Neural cell (in vitro differentiated cells): Measurements from ENCODE around the gene PDGFB. TPM values are rescaled to one million over a fixed set of nuclear protein-coding genes. Genes with fewer than 3 reads are reported as not detected.

Source experiments
- H2AFZ ChIP-seq: fragments of 200-600, 300-800 bp; sonication (generic), shearing (Covaris generic); 2 replicates; pipeline ENCODE4 v1.6.0; 2014; ENCODE audit warnings: low read depth, mild to moderate bottlenecking, antibody characterized with exemption, low read length, moderate library complexity
- H3F3A ChIP-seq: fragments of 200-600 bp; shearing (Covaris generic); 2 replicates; pipeline ENCODE4 v1.6.1; 2016; ENCODE audit warnings: mild to moderate bottlenecking, moderate library complexity, mixed read lengths, antibody characterized with exemption, low read length; ENCODE audit not compliant: insufficient read depth, poor library complexity, severe bottlenecking
- H3K27ac ChIP-seq: fragments of 200-600, 300-800 bp; sonication (generic), shearing (Covaris generic); 2 replicates; pipeline ENCODE4 v1.5.1; 2014; ENCODE audit warnings: mild to moderate bottlenecking, low read length, moderate library complexity
- H3K27me3 ChIP-seq: fragments of 300-800, 200-600 bp; sonication (generic), shearing (Covaris generic); 2 replicates; pipeline ENCODE4 v1.6.0; 2014; ENCODE audit warnings: mild to moderate bottlenecking, low read depth, low read length, moderate library complexity; ENCODE audit not compliant: insufficient read depth
- H3K36me3 ChIP-seq: fragments of 300-800, 200-600 bp; sonication (generic), shearing (Covaris generic); 2 replicates; pipeline ENCODE4 v1.5.1; 2014; ENCODE audit warnings: mild to moderate bottlenecking, antibody characterized with exemption, low read length, moderate library complexity; ENCODE audit not compliant: insufficient read depth
- H3K4me2 ChIP-seq: fragments of 300-800, 200-600 bp; sonication (generic), shearing (Covaris generic); 2 replicates; pipeline ENCODE4 v1.6.0; 2014; ENCODE audit warnings: mild to moderate bottlenecking, low read length
- H3K4me3 ChIP-seq: fragments of 300-800, 200-600 bp; sonication (generic), shearing (Covaris generic); 2 replicates; pipeline ENCODE4 v1.5.1; 2014; ENCODE audit warnings: mild to moderate bottlenecking, low read length, moderate library complexity
- H3K79me2 ChIP-seq: fragments of 200-600 bp; shearing (Covaris generic); replicated peaks from 2 replicates; pipeline ENCODE4 v1.6.0; 2014; ENCODE audit warnings: mild to moderate bottlenecking, low read length, moderate library complexity; ENCODE audit not compliant: insufficient read depth
- H3K9ac ChIP-seq: fragments of 300-800, 200-600 bp; sonication (generic), shearing (Covaris generic); 2 replicates; pipeline ENCODE4 v1.6.1; 2016; ENCODE audit warnings: mild to moderate bottlenecking, low read length, mixed read lengths
- H3K9me2 ChIP-seq: fragments of 200-600 bp; shearing (Covaris generic); 2 replicates; pipeline ENCODE4 v1.6.1; 2016; ENCODE audit warnings: mild to moderate bottlenecking, low read length, mixed read lengths; ENCODE audit not compliant: insufficient read depth
- H3K9me3 ChIP-seq: fragments of 200-600, 300-800 bp; sonication (generic), shearing (Covaris generic); 2 replicates; pipeline ENCODE4 v1.6.1; 2016; ENCODE audit warnings: mild to moderate bottlenecking, mixed run types, low read length, moderate library complexity, mixed read lengths
- H4K20me1 ChIP-seq: fragments of 200-600 bp; shearing (Covaris generic); 2 replicates; pipeline ENCODE4 v1.6.1; 2016; ENCODE audit warnings: mild to moderate bottlenecking, mixed run types; ENCODE audit not compliant: insufficient read depth
- EP300 ChIP-seq: fragments of 450-650 bp; conservative IDR thresholded peaks from 2 replicates; pipeline ENCODE4 v1.6.1; 2014; ENCODE audit warnings: antibody characterized with exemption, mild to moderate bottlenecking, moderate library complexity; ENCODE audit not compliant: poor library complexity, severe bottlenecking
- EZH2 ChIP-seq: fragments of 200-600, 300-800 bp; shearing (Covaris generic), sonication (generic); IDR thresholded peaks from 2 replicates; pipeline ENCODE4 v1.6.1; 2014; ENCODE audit warnings: antibody characterized with exemption, low read length, borderline replicate concordance, mild to moderate bottlenecking; ENCODE audit not compliant: insufficient read depth, poor library complexity, severe bottlenecking
- MXI1 ChIP-seq: fragments of 450-650 bp; conservative IDR thresholded peaks from 2 replicates; pipeline ENCODE4 v1.6.1; 2014; ENCODE audit warnings: antibody characterized with exemption, mild to moderate bottlenecking; ENCODE audit not compliant: poor library complexity, severe bottlenecking
- POLR2AphosphoS5 ChIP-seq: IDR thresholded peaks from 2 replicates; pipeline ENCODE4 v1.6.1; 2012
- RAD21 ChIP-seq: fragments of 450-650 bp; conservative IDR thresholded peaks from 2 replicates; pipeline ENCODE4 v1.6.1; 2014; ENCODE audit warnings: antibody characterized with exemption, mild to moderate bottlenecking, moderate library complexity
- REST ChIP-seq: IDR thresholded peaks from 2 replicates; pipeline ENCODE4 v1.6.1; 2012; ENCODE audit warnings: borderline replicate concordance
- SMC3 ChIP-seq: fragments of 450-650 bp; conservative IDR thresholded peaks from 2 replicates; pipeline ENCODE4 v1.6.1; 2014; ENCODE audit warnings: antibody characterized with exemption, mild to moderate bottlenecking, moderate library complexity; ENCODE audit not compliant: poor library complexity
- TAF1 ChIP-seq: IDR thresholded peaks from 2 replicates; pipeline ENCODE4 v1.6.1; 2012; ENCODE audit warnings: low read depth
- polyA plus RNA-seq: library from polyadenylated mRNA; depleted of rRNA; stranded (reverse); fragments of >200 nt; gene quantifications from 2 replicates; pipeline ENCODE4 v1.2.3, GENCODE V29; 2014
- TF ChIP-seq, protein P1 (sequence below): fragments of 450-650 bp; IDR thresholded peaks from 2 replicates; pipeline ENCODE4 v1.5.1; 2014; ENCODE audit warnings: antibody characterized with exemption, mild to moderate bottlenecking, moderate library complexity; ENCODE audit not compliant: poor library complexity, severe bottlenecking

The PDGFB gene
- polyA plus RNA-seq, 1 donor from 2014 or later = 0.61 TPM

- Histone ChIP-seq H4K20me1 (no peaks in the 10 kb centered on the region), H3K4me3 (no peak overlapping the region), H3K9me2 (no peaks in the 10 kb centered on the region), H3K9me3 (no peaks in the 10 kb centered on the region), H3K27me3 (no peaks in the 10 kb centered on the region), H3F3A (no peaks in the 10 kb centered on the region), H2AFZ (no peak overlapping the region), H3K27ac (no peak overlapping the region), H3K36me3 (no peaks in the 10 kb centered on the region), H3K4me2 (no peak overlapping the region), H3K9ac (no peak overlapping the region), H3K79me2 (no peaks in the 10 kb centered on the region)
- TF ChIP-seq MXI1 (no peak), TAF1 (no peak), REST (no peak), POLR2AphosphoS5 (no peak), EP300 (no peak), EZH2 (no peak), RAD21 (no peak), SMC3 (no peak)
- TF ChIP-seq, protein P1, sequence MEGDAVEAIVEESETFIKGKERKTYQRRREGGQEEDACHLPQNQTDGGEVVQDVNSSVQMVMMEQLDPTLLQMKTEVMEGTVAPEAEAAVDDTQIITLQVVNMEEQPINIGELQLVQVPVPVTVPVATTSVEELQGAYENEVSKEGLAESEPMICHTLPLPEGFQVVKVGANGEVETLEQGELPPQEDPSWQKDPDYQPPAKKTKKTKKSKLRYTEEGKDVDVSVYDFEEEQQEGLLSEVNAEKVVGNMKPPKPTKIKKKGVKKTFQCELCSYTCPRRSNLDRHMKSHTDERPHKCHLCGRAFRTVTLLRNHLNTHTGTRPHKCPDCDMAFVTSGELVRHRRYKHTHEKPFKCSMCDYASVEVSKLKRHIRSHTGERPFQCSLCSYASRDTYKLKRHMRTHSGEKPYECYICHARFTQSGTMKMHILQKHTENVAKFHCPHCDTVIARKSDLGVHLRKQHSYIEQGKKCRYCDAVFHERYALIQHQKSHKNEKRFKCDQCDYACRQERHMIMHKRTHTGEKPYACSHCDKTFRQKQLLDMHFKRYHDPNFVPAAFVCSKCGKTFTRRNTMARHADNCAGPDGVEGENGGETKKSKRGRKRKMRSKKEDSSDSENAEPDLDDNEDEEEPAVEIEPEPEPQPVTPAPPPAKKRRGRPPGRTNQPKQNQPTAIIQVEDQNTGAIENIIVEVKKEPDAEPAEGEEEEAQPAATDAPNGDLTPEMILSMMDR = no peak
Observed at GRCh38 chr22:39289533-39289932, 44.8 kb upstream of the PDGFB start.

- no peaks in the 10 kb centered on the region for H4K20me1 ChIP-seq
- H3K36me3 ChIP-seq = no peaks in the 10 kb centered on the region
- H3F3A ChIP-seq = no peaks in the 10 kb centered on the region
- no peak overlapping the region for H3K9ac ChIP-seq
- H3K27ac ChIP-seq = no peak overlapping the region
- no peak overlapping the region for H3K4me2 ChIP-seq
- no peaks in the 10 kb centered on the region for H3K27me3 ChIP-seq
- TF ChIP-seq POLR2AphosphoS5 = no peak
- H3K9me2 ChIP-seq = no peaks in the 10 kb centered on the region
- H3K9me3 ChIP-seq = no peaks in the 10 kb centered on the region
- no peak overlapping the region for H3K4me3 ChIP-seq
- no peaks in the 10 kb centered on the region for H3K79me2 ChIP-seq
- no peak overlapping the region for H2AFZ ChIP-seq
Observed at GRCh38 chr22:39288135-39288898, 43.5 kb upstream of the PDGFB start.
